Keratinocyte (primary cell): ENCODE data around the gene PTPRD. TPM values are rescaled to one million over a fixed set of nuclear protein-coding genes. Genes with fewer than 3 reads are reported as not detected.

ENCODE experiments used
- DNase-seq: peaks from one replicate; pipeline ENCODE4 v3.0.0-alpha.2; 2011; ENCODE audit warnings: low read depth, missing footprints, low spot score
- FAIRE-seq: peaks from 2 replicates; lab custom pipeline; 2011; peaks lifted over from hg19 to GRCh38; lab: Jason Lieb, UNC
- H2AFZ ChIP-seq: 2 replicates; pipeline ENCODE4 v1.6.0; 2012; ENCODE audit warnings: low read length, control low read depth, inconsistent platforms; ENCODE audit not compliant: control insufficient read depth
- H3K27ac ChIP-seq: 2 replicates; pipeline ENCODE4 v1.5.1; 2011; ENCODE audit warnings: low read length; ENCODE audit not compliant: control insufficient read depth, insufficient read depth
- H3K27me3 ChIP-seq: 3 replicates; pipeline ENCODE4 v1.6.0; 2011; ENCODE audit warnings: low read length; ENCODE audit not compliant: control insufficient read depth, insufficient read depth; ENCODE audit errors: extremely low read depth
- H3K36me3 ChIP-seq, 2 experiments: 2 replicates in 1 of 2; 3 replicates in 1 of 2; pipeline ENCODE4 v1.5.1; 2011; ENCODE audit warnings: low read length in 2 of 2, mild to moderate bottlenecking in 1 of 2; ENCODE audit not compliant: control insufficient read depth in 2 of 2, insufficient read depth in 2 of 2; ENCODE audit errors: extremely low read depth in 1 of 2
- H3K4me1 ChIP-seq: 3 replicates; pipeline ENCODE4 v1.5.1; 2011; ENCODE audit warnings: low read length; ENCODE audit not compliant: control insufficient read depth, insufficient read depth; ENCODE audit errors: extremely low read depth
- H3K4me2 ChIP-seq: 3 replicates; pipeline ENCODE4 v1.6.0; 2011; ENCODE audit warnings: low read depth, low read length; ENCODE audit not compliant: control insufficient read depth, insufficient read depth; ENCODE audit errors: extremely low read depth
- H3K4me3 ChIP-seq, 3 experiments: fragments of 200-600 bp in 1 of 3; sonication (generic) in 1 of 3; 2 replicates in 2 of 3; 3 replicates in 1 of 3; pipeline ENCODE4 v1.5.1; 2011 to 2016; ENCODE audit warnings: low read length in 3 of 3, mild to moderate bottlenecking in 3 of 3, control low read depth in 2 of 3, inconsistent platforms in 1 of 3, low read depth in 1 of 3, mixed read lengths in 1 of 3, mixed run types in 1 of 3, moderate library complexity in 1 of 3; ENCODE audit not compliant: control insufficient read depth in 2 of 3, insufficient read depth in 2 of 3; ENCODE audit errors: extremely low read depth in 1 of 3
- H3K79me2 ChIP-seq: 2 replicates; pipeline ENCODE4 v1.6.0; 2012; ENCODE audit warnings: low read length; ENCODE audit not compliant: control insufficient read depth, insufficient read depth
- H3K9ac ChIP-seq: 3 replicates; pipeline ENCODE4 v1.6.0; 2011; ENCODE audit warnings: low read length; ENCODE audit not compliant: control insufficient read depth, insufficient read depth; ENCODE audit errors: extremely low read depth
- H3K9me1 ChIP-seq: 3 replicates; pipeline ENCODE4 v1.6.0; 2011; ENCODE audit warnings: low read length; ENCODE audit not compliant: control insufficient read depth, insufficient read depth; ENCODE audit errors: extremely low read depth
- H3K9me3 ChIP-seq: 2 replicates; pipeline ENCODE4 v1.5.1; 2012; ENCODE audit warnings: low read depth, low read length; ENCODE audit not compliant: control insufficient read depth
- H4K20me1 ChIP-seq: 3 replicates; pipeline ENCODE4 v1.6.0; 2011; ENCODE audit warnings: low read length; ENCODE audit not compliant: control insufficient read depth, insufficient read depth; ENCODE audit errors: extremely low read depth
- CTCF ChIP-seq, 3 experiments: IDR thresholded peaks in 1 of 3; conservative IDR thresholded peaks in 1 of 3; optimal IDR thresholded peaks in 1 of 3; 2 replicates in 2 of 3; 3 replicates in 1 of 3; pipeline versions ENCODE3 to v1.5.1; 2011; ENCODE audit warnings: low read length in 3 of 3, mild to moderate bottlenecking in 3 of 3, moderate library complexity in 2 of 3, control low read depth in 1 of 3, inconsistent platforms in 1 of 3; ENCODE audit not compliant: insufficient read depth in 2 of 3; ENCODE audit errors: extremely low read depth in 1 of 3
- EZH2 ChIP-seq: IDR thresholded peaks from one replicate; pipeline ENCODE4 v1.6.1; 2012; ENCODE audit warnings: inconsistent platforms, mild to moderate bottlenecking, low read length, moderate library complexity
- dilution Hi-C: fragments of 300-500 bp; cut with MboI; formaldehyde crosslinking; loops from one replicate; pipeline ENCODE4 v1.7.0; 2020; ENCODE audit warnings: low sequenced_read_pairs; ENCODE audit not compliant: extremely low pct_ligation_motif_present
- polyA plus RNA-seq, 5 experiments: library from polyadenylated mRNA; depleted of rRNA in 3 of 5; stranded (reverse) in 3 of 5; stranded (forward) in 1 of 5; unstranded in 1 of 5; fragments of >200 nt; gene quantifications; 1 replicate in 1 of 5; 2 replicates in 3 of 5; 3 replicates in 1 of 5; pipeline versions ENCODE4 v1.2.1 to v1.2.3, GENCODE V29; 2011 to 2012; ENCODE audit warnings: missing spikeins in 2 of 5, low read depth in 1 of 5, low replicate concordance in 1 of 5

PTPRD gene
- polyA plus RNA-seq, 1 donor (not counting 4 experiments of a cell fraction or from before 2014, with no cell fraction given): 0.10 TPM

DNA sequence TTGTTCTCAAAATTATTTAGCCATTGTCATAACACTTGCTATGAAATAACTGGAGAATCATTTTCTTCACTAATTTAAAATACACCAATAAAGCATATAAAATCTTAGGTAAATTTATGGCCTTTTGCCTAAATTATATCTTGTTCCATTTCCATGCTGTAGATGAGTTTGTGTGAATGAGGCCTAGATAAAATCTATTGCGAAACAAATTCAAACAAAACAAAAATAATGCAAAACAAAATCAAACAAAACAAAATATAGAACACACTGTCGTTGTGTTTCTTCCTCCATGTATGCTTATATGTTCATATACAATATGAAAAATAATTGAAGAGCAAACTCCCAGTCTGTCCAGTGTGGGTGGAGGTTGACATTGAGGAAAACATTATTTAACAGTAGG is 1020.7 kb downstream of the PTPRD start:
- H3K9ac ChIP-seq: no peak overlapping the region
- no peaks in the 10 kb centered on the region for H3K36me3 ChIP-seq
- no peak overlapping the region for H2AFZ ChIP-seq
- no peaks in the 10 kb centered on the region for H3K79me2 ChIP-seq
- FAIRE-seq (no peak), DNase-seq (no peak)
- dilution Hi-C loops: no loop called here
- no peaks in the 10 kb centered on the region for H4K20me1 ChIP-seq
- H3K9me3 ChIP-seq: no peaks in the 10 kb centered on the region
- H3K4me1 ChIP-seq: no peaks in the 10 kb centered on the region
- H3K4me2 ChIP-seq: no peak overlapping the region
- H3K9me1 ChIP-seq: no peaks in the 10 kb centered on the region
- TF ChIP-seq EZH2 (no peak), CTCF (optimal IDR thresholded peaks at IDR 0.05 in 1 of 3, IDR thresholded peaks at IDR 0.05 in 1 of 3, conservative IDR thresholded peaks at IDR 0.05 in 1 of 3; ENCODE audit: extremely low read depth in 1 of 3, insufficient read depth in 2 of 3, low read length in 3 of 3) (no peak)
- H3K4me3 ChIP-seq: no peak overlapping the region
- no peak overlapping the region for H3K27ac ChIP-seq
- H3K27me3 ChIP-seq: no peaks in the 10 kb centered on the region

- no peak overlapping the region for H3K4me3 ChIP-seq
- H3K4me1 ChIP-seq: no peaks in the 10 kb centered on the region
- TF ChIP-seq EZH2: no peak
- no peak for TF ChIP-seq CTCF (optimal IDR thresholded peaks at IDR 0.05 in 1 of 3, IDR thresholded peaks at IDR 0.05 in 1 of 3, conservative IDR thresholded peaks at IDR 0.05 in 1 of 3; ENCODE audit: extremely low read depth in 1 of 3, insufficient read depth in 2 of 3, low read length in 3 of 3)
- dilution Hi-C loops: no loop called here
- no peak overlapping the region for H3K4me2 ChIP-seq
- H3K9ac ChIP-seq: no peak overlapping the region
- no peak overlapping the region for H2AFZ ChIP-seq
- no peaks in the 10 kb centered on the region for H3K9me1 ChIP-seq
- no peaks in the 10 kb centered on the region for H3K79me2 ChIP-seq
- no peaks in the 10 kb centered on the region for H3K36me3 ChIP-seq
- H4K20me1 ChIP-seq: no peaks in the 10 kb centered on the region
- H3K27me3 ChIP-seq: no peaks in the 10 kb centered on the region
- H3K9me3 ChIP-seq: no peaks in the 10 kb centered on the region
- no peak overlapping the region for H3K27ac ChIP-seq
- DNase-seq (no peak), FAIRE-seq (no peak)
Observed at GRCh38 chr9:9585920-9586319, 1026.9 kb downstream of the PTPRD start.
